ENCODE results near the gene S100P. TPM values are rescaled to one million over a fixed set of nuclear protein-coding genes. Genes with fewer than 3 reads are reported as not detected.
A peak's percentile ranks its signal among the peaks of the same experiment; 100 is the strongest.

Gene S100P
- total RNA-seq, 1 donor: not detected

- DNase-seq (ENCODE audit: low read depth): no peak
- no peak for TF ChIP-seq CTCF (IDR thresholded peaks at IDR 0.05; ENCODE audit: insufficient read depth, low read length)
- no peak overlapping the region for H3K4me3 ChIP-seq (ENCODE audit: low read depth, low read length)
Observed at GRCh38 chr4:6655924-6656323, 37.8 kb upstream of the S100P start.

GRCh38 chr4:6657242-6658208, 36.2 kb upstream of the S100P start:
- DNase-seq (ENCODE audit: low read depth): no peak
- no peak for TF ChIP-seq CTCF (IDR thresholded peaks at IDR 0.05; ENCODE audit: insufficient read depth, low read length)
- H3K4me3 ChIP-seq (ENCODE audit: low read depth, low read length): no peak overlapping the region

- TF ChIP-seq CTCF (IDR thresholded peaks at IDR 0.05; ENCODE audit: insufficient read depth, low read length): no peak
- H3K4me3 ChIP-seq (ENCODE audit: low read depth, low read length): no peak overlapping the region
- no peak for DNase-seq (ENCODE audit: low read depth)
Observed at GRCh38 chr4:6658209-6658595, 35.5 kb upstream of the S100P start.

- peak overlapping the region; percentile 35 for H3K4me3 ChIP-seq (ENCODE audit: low read depth, low read length)
- DNase-seq (ENCODE audit: low read depth): no peak
- no peak for TF ChIP-seq CTCF (IDR thresholded peaks at IDR 0.05; ENCODE audit: insufficient read depth, low read length)
Observed at GRCh38 chr4:6658597-6659075, 35.0 kb upstream of the S100P start.

GRCh38 chr4:6659897-6660296, 33.8 kb upstream of the S100P start:
- no peak for TF ChIP-seq CTCF (IDR thresholded peaks at IDR 0.05; ENCODE audit: insufficient read depth, low read length)
- no peak overlapping the region for H3K4me3 ChIP-seq (ENCODE audit: low read depth, low read length)
- DNase-seq (ENCODE audit: low read depth): no peak

GRCh38 chr4:6660430-6660829, 33.2 kb upstream of the S100P start:
- no peak for DNase-seq (ENCODE audit: low read depth)
- H3K4me3 ChIP-seq (ENCODE audit: low read depth, low read length): no peak overlapping the region
- no peak for TF ChIP-seq CTCF (IDR thresholded peaks at IDR 0.05; ENCODE audit: insufficient read depth, low read length)

All from fibroblast of the aortic adventitia (primary cell).